Natural killer cell (primary cell): ENCODE data around the gene EBP. TPM values are rescaled to one million over a fixed set of nuclear protein-coding genes. Genes with fewer than 3 reads are reported as not detected.
"Not testable (repeated sequence)": the region's sequence is repeated elsewhere in the genome, so short reads cannot be mapped to it uniquely, and the experiment has no call there.

Experiments used
- ATAC-seq, 3 donors: fragments of 150-1000 bp in 2 of 3; fragments of 200-7000 bp in 1 of 3; cut with Tn5 transposase; 1 replicate in 1 of 3; 2 replicates in 2 of 3; pipeline ENCODE4 v1.10.0; 2021; ENCODE audit warnings: mild to moderate bottlenecking in 2 of 3, moderate library complexity in 2 of 3
- DNase-seq, 2 donors: peaks; one replicate each; pipeline versions ENCODE4 v3.0.0 to v3.0.0-alpha.2; 2013 to 2021; ENCODE audit warnings: mixed read lengths in 1 of 2
- H3K27ac ChIP-seq: one replicate; pipeline ENCODE4 v1.5.1; 2013; ENCODE audit warnings: mild to moderate bottlenecking, low read length
- H3K27me3 ChIP-seq: one replicate; pipeline ENCODE4 v1.6.1; 2013; ENCODE audit warnings: low read length; ENCODE audit not compliant: control insufficient read depth, insufficient read depth
- H3K36me3 ChIP-seq: one replicate; pipeline ENCODE4 v1.6.1; 2013; ENCODE audit warnings: low read length; ENCODE audit not compliant: control insufficient read depth, insufficient read depth
- H3K4me1 ChIP-seq: one replicate; pipeline ENCODE4 v1.6.1; 2013; ENCODE audit warnings: low read length; ENCODE audit not compliant: control insufficient read depth, insufficient read depth
- H3K4me3 ChIP-seq: one replicate; pipeline ENCODE4 v1.5.1; 2013; ENCODE audit warnings: low read length
- H3K9me3 ChIP-seq: one replicate; pipeline ENCODE4 v1.6.1; 2013; ENCODE audit warnings: low read length; ENCODE audit not compliant: control insufficient read depth, insufficient read depth
- H3K27ac Mint-ChIP-seq, 2 donors: one replicate each; pipeline ENCODE4 v1.8.0; 2022; ENCODE audit warnings: mild to moderate bottlenecking in 2 of 2, mixed read lengths in 2 of 2, moderate library complexity in 1 of 2
- H3K27me3 Mint-ChIP-seq, 2 donors: one replicate each; pipeline ENCODE4 v1.8.0; 2022; ENCODE audit warnings: low read depth in 2 of 2, mixed read lengths in 2 of 2
- H3K36me3 Mint-ChIP-seq: one replicate; pipeline ENCODE4 v1.8.0; 2022; ENCODE audit warnings: mixed read lengths
- H3K4me1 Mint-ChIP-seq, 2 donors: one replicate each; pipeline ENCODE4 v1.8.0; 2022; ENCODE audit warnings: mixed read lengths in 2 of 2
- H3K4me3 Mint-ChIP-seq: one replicate; pipeline ENCODE4 v1.8.0; 2022; ENCODE audit warnings: mild to moderate bottlenecking, moderate library complexity, mixed read lengths
- H3K9me3 Mint-ChIP-seq, 2 donors: one replicate each; pipeline ENCODE4 v1.8.0; 2022; ENCODE audit warnings: mixed read lengths in 2 of 2
- CTCF ChIP-seq: fragments of 200-600 bp; IDR thresholded peaks from one replicate; pipeline ENCODE4 v1.8.0; 2022; ENCODE audit warnings: antibody characterized with exemption
- WGBS: methylation state at CpG from one replicate; pipeline ENCODE4 v1.1.7; 2013; ENCODE audit warnings: missing lambda C conversion rate; ENCODE audit not compliant: insufficient coverage; 5-methylcytosine and 5-hydroxymethylcytosine counted together
- intact Hi-C: fragments of 100-400 bp; cut with micrococcal nuclease; formaldehyde crosslinking; loops from one replicate; pipeline ENCODE4 v1.14.2; 2022
- total RNA-seq, 4 donors: library from RNA; stranded (reverse); fragments of 120-200 nt in 1 of 4; gene quantifications; one replicate each; pipeline versions ENCODE4 v1.2.3 to v1.2.4, GENCODE V29; 2013 to 2022

The EBP gene
- total RNA-seq, 3 donors from 2014 or later (not counting 1 experiment from before 2014, with no cell fraction given): 91.6 to 115 (median 97.6) TPM

- Mint-ChIP-seq H3K36me3 (no peaks in the 10 kb centered on the region), H3K27me3 (no peaks in the 10 kb centered on the region), H3K4me3 (no peak overlapping the region), H3K4me1 (peaks cover 11 to 25% of the 10 kb centered on the region in 2 donors), H3K27ac (no peak overlapping the region), H3K9me3 (no peaks in the 10 kb centered on the region)
- Histone ChIP-seq H3K9me3 (no peaks in the 10 kb centered on the region), H3K4me1 (peaks cover 12% of the 10 kb centered on the region), H3K4me3 (no peak overlapping the region), H3K27ac (no peak overlapping the region), H3K36me3 (peaks cover 3% of the 10 kb centered on the region), H3K27me3 (no peaks in the 10 kb centered on the region)
- WGBS: 93% methylated on average over 10 of the region's 10 CpGs
- intact Hi-C loops: no loop called here
- ATAC-seq (no peak), DNase-seq (no peak)
- TF ChIP-seq CTCF: no peak
Observed at GRCh38 chrX:48516285-48516684, 5.3 kb upstream of the EBP start.

- no peak overlapping the region for H3K27ac Mint-ChIP-seq
- no peak overlapping the region for H3K4me3 ChIP-seq
- H3K4me3 Mint-ChIP-seq: no peak overlapping the region
- intact Hi-C loops: no loop called here
- H3K4me1 ChIP-seq: peaks cover 13% of the 10 kb centered on the region
- ATAC-seq (no peak), DNase-seq (no peak)
- no peaks in the 10 kb centered on the region for H3K36me3 Mint-ChIP-seq
- H3K27me3 ChIP-seq: no peaks in the 10 kb centered on the region
- no peak for TF ChIP-seq CTCF
- peaks cover 3% of the 10 kb centered on the region for H3K36me3 ChIP-seq
- H3K27me3 Mint-ChIP-seq: no peaks in the 10 kb centered on the region
- H3K9me3 Mint-ChIP-seq: no peaks in the 10 kb centered on the region
- no peak overlapping the region for H3K27ac ChIP-seq
- peaks cover 14 to 23% of the 10 kb centered on the region in 2 donors for H3K4me1 Mint-ChIP-seq
- H3K9me3 ChIP-seq: no peaks in the 10 kb centered on the region
- 47% methylated on average over 5 of the region's 5 CpGs for WGBS
Observed at GRCh38 chrX:48516987-48517386, 4.6 kb upstream of the EBP start.

GRCh38 chrX:48519481-48519880, 2.1 kb upstream of the EBP start:
- H3K36me3 Mint-ChIP-seq, H3K27me3 Mint-ChIP-seq, H3K27ac ChIP-seq, DNase-seq, H3K4me3 ChIP-seq, H3K36me3 ChIP-seq, H3K27me3 ChIP-seq, ATAC-seq, H3K4me3 Mint-ChIP-seq, intact Hi-C loops, H3K9me3 ChIP-seq, H3K9me3 Mint-ChIP-seq: not testable (repeated sequence)
- WGBS: 67% methylated on average over 2 of the region's 4 CpGs
- peaks cover 14 to 19% of the 10 kb centered on the region in 2 donors for H3K4me1 Mint-ChIP-seq
- peaks cover 28% of the 10 kb centered on the region for H3K4me1 ChIP-seq
- peak overlapping the region in 1 of 2 donors; percentile 31 for H3K27ac Mint-ChIP-seq

- Mint-ChIP-seq H3K9me3 (no peaks in the 10 kb centered on the region), H3K36me3 (no peaks in the 10 kb centered on the region), H3K27me3 (no peaks in the 10 kb centered on the region), H3K4me1 (peaks cover 14 to 19% of the 10 kb centered on the region in 2 donors), H3K4me3 (peak overlapping the region; percentile 88), H3K27ac (peak overlapping the region; percentile 86 to 92)
- H3K36me3 ChIP-seq: peaks cover 3% of the 10 kb centered on the region
- H3K9me3 ChIP-seq: no peaks in the 10 kb centered on the region
- H3K27me3 ChIP-seq: no peaks in the 10 kb centered on the region
- no peak for TF ChIP-seq CTCF
- intact Hi-C loops: loop anchor here (5.0 kb wide), 1 partner anchor 43 kb away; the partner anchor contains the start of gene FTSJ1
- H3K27ac ChIP-seq: peak overlapping the region; percentile 90
- DNase-seq (peak in 1 of 2 donors; percentile 34), ATAC-seq (no peak)
- H3K4me3 ChIP-seq: no peak overlapping the region
- peaks cover 28% of the 10 kb centered on the region for H3K4me1 ChIP-seq
- WGBS: 100% methylated on average over 1 of the region's 2 CpGs
Observed at GRCh38 chrX:48520455-48520854, 1.2 kb upstream of the EBP start.
